Psoas muscle (tissue), 8 donors: Measurements from ENCODE around the gene OR2F2. TPM values are rescaled to one million over a fixed set of nuclear protein-coding genes. Genes with fewer than 3 reads are reported as not detected.

ENCODE experiments used
- ATAC-seq, 4 donors: fragments of 200-7000 bp; cut with Tn5 transposase; one replicate each; pipeline ENCODE4 v1.9.1; 2020; ENCODE audit warnings: moderate library complexity in 3 of 4, mild to moderate bottlenecking in 2 of 4
- DNase-seq, 2 donors: peaks; one replicate each; pipeline ENCODE4 v3.0.0-alpha.2; 2020
- H3K27ac ChIP-seq: fragments of 200-600 bp; one replicate; pipeline ENCODE4 v1.8.0; 2022
- H3K27me3 ChIP-seq, 3 donors: fragments of 200-600 bp in 1 of 3; one replicate each; pipeline versions ENCODE4 v1.6.1 to v1.8.0; 2013 to 2022; ENCODE audit warnings: low read length in 2 of 3, mild to moderate bottlenecking in 2 of 3, moderate library complexity in 1 of 3; ENCODE audit not compliant: insufficient read depth in 3 of 3
- H3K36me3 ChIP-seq, 2 donors: fragments of 200-600 bp in 1 of 2; one replicate each; pipeline versions ENCODE4 v1.6.1 to v1.8.0; 2013 to 2022; ENCODE audit warnings: low read depth in 1 of 2, mild to moderate bottlenecking in 1 of 2, moderate library complexity in 1 of 2; ENCODE audit not compliant: insufficient read depth in 1 of 2
- H3K4me1 ChIP-seq: fragments of 200-600 bp; one replicate; pipeline ENCODE4 v1.8.0; 2022
- H3K4me3 ChIP-seq: fragments of 200-600 bp; one replicate; pipeline ENCODE4 v1.8.0; 2022; ENCODE audit warnings: mild to moderate bottlenecking
- H3K9me3 ChIP-seq: fragments of 200-600 bp; one replicate; pipeline ENCODE4 v1.8.0; 2022
- CTCF ChIP-seq: fragments of 200-600 bp; IDR thresholded peaks from one replicate; pipeline ENCODE4 v1.8.0; 2022; ENCODE audit warnings: antibody characterized with exemption
- WGBS, 3 donors: extraction: QIAGEN DNeasy Blood & Tissue Kit; methylation state at CpG; one replicate each; pipeline versions ENCODE4 v1.1.6 to v1.1.7; 2013; 5-methylcytosine and 5-hydroxymethylcytosine counted together
- intact Hi-C, 2 donors: fragments of 100-400 bp; cut with DNase I; formaldehyde crosslinking; loops; one replicate each; pipeline versions ENCODE4 v1.11.0 to v1.14.2; 2022
- polyA plus RNA-seq, 3 donors: library from polyadenylated mRNA; stranded (reverse); fragments of 200-250 nt; gene quantifications; one replicate each; pipeline ENCODE4 v1.2.3, GENCODE V29; 2013
- total RNA-seq, 4 donors: library from RNA; stranded (reverse); fragmentation: NEBNext Ultra II Directional in 2 of 4; extraction: Animal tissue kit (Norgen Biotek cat#: 25700) in 2 of 4; gene quantifications; one replicate each; pipeline versions ENCODE4 v1.2.1 to v1.2.4, GENCODE V29; 2021 to 2023
- donor health status: healthy with polysubstance abuse.
- donor health status: DM: no; HTN: no; CAD: no; lungs with moderate emphysema.
- donor health status: Bipolar disorder and iron deficiency.
- donor health status: healthy.
- donor health status: DM: yes; HTN: yes; CAD: no.
- donor health status: DM: no; HTN: no; CAD: no.
- donor health status: DM: no; HTN: no; CAD: no.
- donor health status: DM: yes; HTN: yes; CAD: no.

Gene OR2F2
- total and polyA plus RNA-seq, 7 donors: not detected

GRCh38 chr7:143945423-143945822 is 10.4 kb downstream of the OR2F2 start:
- Histone ChIP-seq H3K27me3 (no peaks in the 10 kb centered on the region), H3K36me3 (no peaks in the 10 kb centered on the region), H3K4me3 (no peak overlapping the region), H3K9me3 (no peaks in the 10 kb centered on the region), H3K4me1 (no peaks in the 10 kb centered on the region), H3K27ac (no peak overlapping the region)
- TF ChIP-seq CTCF: no peak
- ATAC-seq (no peak), DNase-seq (no peak)
- 75 to 90% (median 88%) methylated on average over 4 of the region's 4 CpGs for WGBS, 3 donors
- intact Hi-C loops: no loop called here

- ATAC-seq (no peak), DNase-seq (no peak)
- TF ChIP-seq CTCF: no peak
- Histone ChIP-seq H3K4me3 (no peak overlapping the region), H3K4me1 (no peaks in the 10 kb centered on the region), H3K36me3 (no peaks in the 10 kb centered on the region), H3K9me3 (no peaks in the 10 kb centered on the region), H3K27ac (no peak overlapping the region), H3K27me3 (no peaks in the 10 kb centered on the region)
- intact Hi-C loops: no loop called here
- 75 to 85% (median 85%) methylated on average over 2 of the region's 2 CpGs for WGBS, 3 donors
These were observed 12.1 kb downstream of the OR2F2 start for GRCh38 chr7:143947111-143947510.

- Histone ChIP-seq H3K36me3 (no peaks in the 10 kb centered on the region), H3K4me3 (no peak overlapping the region), H3K27ac (no peak overlapping the region), H3K4me1 (no peaks in the 10 kb centered on the region), H3K27me3 (no peaks in the 10 kb centered on the region), H3K9me3 (no peaks in the 10 kb centered on the region)
- DNase-seq: no peak
- TF ChIP-seq CTCF: no peak
- no peak for ATAC-seq
- intact Hi-C loops: no loop called here
- WGBS, 3 donors: 29 to 82% (median 78%) methylated on average over 2 of the region's 2 CpGs
These were observed 13.7 kb downstream of the OR2F2 start for GRCh38 chr7:143948733-143949132.

GRCh38 chr7:143953421-143953820 is 18.4 kb downstream of the OR2F2 start:
- Histone ChIP-seq H3K27ac (no peak overlapping the region), H3K4me3 (no peak overlapping the region), H3K9me3 (no peaks in the 10 kb centered on the region), H3K4me1 (no peaks in the 10 kb centered on the region), H3K27me3 (peaks cover 0 to 5% (median 0%) of the 10 kb centered on the region in 3 donors), H3K36me3 (no peaks in the 10 kb centered on the region)
- no peak for ATAC-seq
- intact Hi-C loops: no loop called here
- 65 to 75% (median 73%) methylated on average over 3 of the region's 3 CpGs for WGBS, 3 donors
- no peak for DNase-seq
- TF ChIP-seq CTCF: no peak

GRCh38 chr7:143954135-143954534 is 19.1 kb downstream of the OR2F2 start:
- Histone ChIP-seq H3K27ac (no peak overlapping the region), H3K4me3 (no peak overlapping the region), H3K9me3 (no peaks in the 10 kb centered on the region), H3K36me3 (no peaks in the 10 kb centered on the region), H3K4me1 (no peaks in the 10 kb centered on the region), H3K27me3 (peaks cover 0 to 5% (median 0%) of the 10 kb centered on the region in 3 donors)
- WGBS, 3 donors: 80 to 84% (median 83%) methylated on average over 2 of the region's 2 CpGs
- DNase-seq (no peak), ATAC-seq (no peak)
- TF ChIP-seq CTCF: no peak
- intact Hi-C loops: no loop called here
